ENCODE results near the gene RBM47. TPM values are rescaled to one million over a fixed set of nuclear protein-coding genes. Genes with fewer than 3 reads are reported as not detected.

RBM47 gene
- total RNA-seq, 2 experiments from 2014 or later, result 0.27 to 0.92 TPM

GRCh38 chr4:40484346-40485090, 145.1 kb downstream of the RBM47 start:
- H3K4me1 Mint-ChIP-seq (ENCODE audit: low read depth), result no peaks in the 10 kb centered on the region
- no peaks in the 10 kb centered on the region for H3K36me3 Mint-ChIP-seq (ENCODE audit: low read depth)
- ATAC-seq (ENCODE audit: poor library complexity), result no peak
- H3K9me3 Mint-ChIP-seq, result no peaks in the 10 kb centered on the region
- POLR2A ChIA-PET, result no interaction called here
- H3K9me3 ChIP-seq (ENCODE audit: control insufficient read depth in 1 of 2, insufficient read depth in 1 of 2, low read length in 2 of 2), result no peaks in the 10 kb centered on the region
- no peaks in the 10 kb centered on the region for H3K36me3 ChIP-seq (ENCODE audit: insufficient read depth, low read length)
- no peak for DNase-seq
- H3K4me1 ChIP-seq (ENCODE audit: insufficient read depth, low read length), result no peaks in the 10 kb centered on the region
- H3K4me3 Mint-ChIP-seq, result no peak overlapping the region
- H3K27me3 ChIP-seq (ENCODE audit: control insufficient read depth in 1 of 2, insufficient read depth in 2 of 2, low read length in 2 of 2), result no peaks in the 10 kb centered on the region
- H3K27ac Mint-ChIP-seq, result no peak overlapping the region
- H3K27me3 Mint-ChIP-seq, result peaks cover 15% of the 10 kb centered on the region
- intact Hi-C loops (cut with DNase I, micrococcal nuclease), result no loop called here
- H3K4me3 ChIP-seq (ENCODE audit: low read length), result no peak overlapping the region
- H3K27ac ChIP-seq (ENCODE audit: low read depth in 1 of 2, low read length in 2 of 2), result no peak overlapping the region
- TF ChIP-seq CTCF (IDR thresholded peaks at IDR 0.05), result no peak
- CTCF ChIA-PET, result interaction anchor here (1.3 kb wide), 1 partner anchor 9 kb away, joined by 4 read pairs; no protein-coding TSS in a partner anchor

- Histone ChIP-seq H3K27ac (ENCODE audit: low read depth in 1 of 2, low read length in 2 of 2) (no peak overlapping the region), H3K4me1 (ENCODE audit: insufficient read depth, low read length) (no peaks in the 10 kb centered on the region), H3K36me3 (ENCODE audit: insufficient read depth, low read length) (no peaks in the 10 kb centered on the region), H3K9me3 (ENCODE audit: control insufficient read depth in 1 of 2, insufficient read depth in 1 of 2, low read length in 2 of 2) (no peaks in the 10 kb centered on the region), H3K4me3 (ENCODE audit: low read length) (no peak overlapping the region), H3K27me3 (ENCODE audit: control insufficient read depth in 1 of 2, insufficient read depth in 2 of 2, low read length in 2 of 2) (no peaks in the 10 kb centered on the region)
- no peak for ATAC-seq (ENCODE audit: poor library complexity)
- POLR2A ChIA-PET, result no interaction called here
- no peak overlapping the region for H3K4me3 Mint-ChIP-seq
- no peak for DNase-seq
- H3K27ac Mint-ChIP-seq, result no peak overlapping the region
- intact Hi-C loops (cut with DNase I, micrococcal nuclease), result no loop called here
- H3K4me1 Mint-ChIP-seq (ENCODE audit: low read depth), result no peaks in the 10 kb centered on the region
- CTCF ChIA-PET, result no interaction called here
- no peaks in the 10 kb centered on the region for H3K36me3 Mint-ChIP-seq (ENCODE audit: low read depth)
- H3K9me3 Mint-ChIP-seq, result no peaks in the 10 kb centered on the region
- peaks cover 15% of the 10 kb centered on the region for H3K27me3 Mint-ChIP-seq
- no peak for TF ChIP-seq CTCF (IDR thresholded peaks at IDR 0.05)
Observed at GRCh38 chr4:40482985-40483647, 146.5 kb downstream of the RBM47 start.

- Mint-ChIP-seq H3K27me3 (peaks cover 15% of the 10 kb centered on the region), H3K4me1 (ENCODE audit: low read depth) (no peaks in the 10 kb centered on the region), H3K36me3 (ENCODE audit: low read depth) (no peaks in the 10 kb centered on the region), H3K27ac (no peak overlapping the region), H3K4me3 (no peak overlapping the region), H3K9me3 (no peaks in the 10 kb centered on the region)
- no peak for ATAC-seq (ENCODE audit: poor library complexity)
- Histone ChIP-seq H3K4me3 (ENCODE audit: low read length) (no peak overlapping the region), H3K36me3 (ENCODE audit: insufficient read depth, low read length) (no peaks in the 10 kb centered on the region), H3K27me3 (ENCODE audit: control insufficient read depth in 1 of 2, insufficient read depth in 2 of 2, low read length in 2 of 2) (no peaks in the 10 kb centered on the region), H3K9me3 (ENCODE audit: control insufficient read depth in 1 of 2, insufficient read depth in 1 of 2, low read length in 2 of 2) (no peaks in the 10 kb centered on the region), H3K4me1 (ENCODE audit: insufficient read depth, low read length) (no peaks in the 10 kb centered on the region), H3K27ac (ENCODE audit: low read depth in 1 of 2, low read length in 2 of 2) (no peak overlapping the region)
- ChIA-PET POLR2A (interaction anchor here (0.6 kb wide), 1 partner anchor 34 kb away, joined by 3 read pairs; no protein-coding TSS in a partner anchor), CTCF (no interaction called here)
- intact Hi-C loops (cut with DNase I, micrococcal nuclease), result no loop called here
- TF ChIP-seq CTCF (IDR thresholded peaks at IDR 0.05), result no peak
- no peak for DNase-seq
Observed at GRCh38 chr4:40481977-40482376, 147.7 kb downstream of the RBM47 start.

Data from CD4-positive, alpha-beta T cell (primary cell).